Fibroblast of villous mesenchyme (primary cell): ENCODE results near the gene RNF148. TPM values are rescaled to one million over a fixed set of nuclear protein-coding genes. Genes with fewer than 3 reads are reported as not detected.

Source experiments
- DNase-seq: peaks from one replicate; pipeline ENCODE4 v3.0.0-alpha.2; 2010; ENCODE audit warnings: low read depth
- H3K4me3 ChIP-seq: 2 replicates; pipeline ENCODE4 v1.5.1; 2011; ENCODE audit warnings: low read depth, mild to moderate bottlenecking, low read length
- total RNA-seq: library from RNA; depleted of rRNA; stranded (reverse); fragments of >200 nt; gene quantifications from 2 replicates; pipeline ENCODE4 v1.2.3, GENCODE V29; 2012
- TF ChIP-seq, protein P1 (sequence below): IDR thresholded peaks from 2 replicates; pipeline ENCODE4 v1.5.1; 2012; ENCODE audit warnings: low read depth, mild to moderate bottlenecking, low read length; ENCODE audit not compliant: insufficient read depth

RNF148 gene
- total RNA-seq, 1 donor: 0.43 TPM

DNA sequence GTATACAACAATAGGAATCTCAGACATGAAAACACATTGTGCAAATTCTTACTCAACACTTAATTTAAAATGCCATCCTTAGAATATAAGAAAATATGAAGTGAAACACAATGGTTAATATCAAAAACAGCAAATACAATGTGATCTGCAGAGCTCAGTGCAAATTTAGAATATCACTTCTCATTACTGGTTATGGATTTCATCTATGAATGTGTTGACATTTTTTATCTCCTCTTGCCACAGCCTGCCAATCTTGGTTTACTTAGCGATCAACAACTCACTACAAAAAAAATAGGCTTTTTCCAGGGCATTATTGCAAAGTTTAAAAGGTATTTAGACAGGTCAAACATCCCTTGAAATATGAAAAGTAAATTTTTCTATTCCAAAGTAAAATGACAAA, 25.0 kb upstream of the RNF148 start:
- TF ChIP-seq, protein P1, sequence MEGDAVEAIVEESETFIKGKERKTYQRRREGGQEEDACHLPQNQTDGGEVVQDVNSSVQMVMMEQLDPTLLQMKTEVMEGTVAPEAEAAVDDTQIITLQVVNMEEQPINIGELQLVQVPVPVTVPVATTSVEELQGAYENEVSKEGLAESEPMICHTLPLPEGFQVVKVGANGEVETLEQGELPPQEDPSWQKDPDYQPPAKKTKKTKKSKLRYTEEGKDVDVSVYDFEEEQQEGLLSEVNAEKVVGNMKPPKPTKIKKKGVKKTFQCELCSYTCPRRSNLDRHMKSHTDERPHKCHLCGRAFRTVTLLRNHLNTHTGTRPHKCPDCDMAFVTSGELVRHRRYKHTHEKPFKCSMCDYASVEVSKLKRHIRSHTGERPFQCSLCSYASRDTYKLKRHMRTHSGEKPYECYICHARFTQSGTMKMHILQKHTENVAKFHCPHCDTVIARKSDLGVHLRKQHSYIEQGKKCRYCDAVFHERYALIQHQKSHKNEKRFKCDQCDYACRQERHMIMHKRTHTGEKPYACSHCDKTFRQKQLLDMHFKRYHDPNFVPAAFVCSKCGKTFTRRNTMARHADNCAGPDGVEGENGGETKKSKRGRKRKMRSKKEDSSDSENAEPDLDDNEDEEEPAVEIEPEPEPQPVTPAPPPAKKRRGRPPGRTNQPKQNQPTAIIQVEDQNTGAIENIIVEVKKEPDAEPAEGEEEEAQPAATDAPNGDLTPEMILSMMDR: no peak

DNA sequence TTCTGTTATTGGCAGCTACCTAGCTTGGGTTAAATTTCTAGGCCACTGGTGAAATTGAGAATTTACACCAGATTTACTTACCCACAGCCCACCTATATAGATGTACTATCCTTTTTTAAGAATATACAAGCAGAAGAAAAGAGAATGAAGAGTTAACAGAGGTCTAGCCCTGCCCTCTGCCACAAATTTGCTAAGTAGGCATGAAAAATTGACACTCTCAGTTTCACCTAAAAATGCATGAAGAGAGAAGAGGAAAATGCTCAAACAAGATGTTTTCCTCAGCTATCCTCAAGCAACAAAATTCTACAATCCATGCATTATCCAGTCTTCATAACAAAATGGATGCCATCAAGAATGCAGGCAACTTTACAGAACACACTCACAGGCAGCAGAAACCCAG, 24.6 kb upstream of the RNF148 start:
- no peak overlapping the region for H3K4me3 ChIP-seq
- TF ChIP-seq, protein P1: no peak
- no peak for DNase-seq

More for the DNA sequence above, 25.0 kb upstream of the RNF148 start:
- no peak for DNase-seq
- no peak overlapping the region for H3K4me3 ChIP-seq

DNA sequence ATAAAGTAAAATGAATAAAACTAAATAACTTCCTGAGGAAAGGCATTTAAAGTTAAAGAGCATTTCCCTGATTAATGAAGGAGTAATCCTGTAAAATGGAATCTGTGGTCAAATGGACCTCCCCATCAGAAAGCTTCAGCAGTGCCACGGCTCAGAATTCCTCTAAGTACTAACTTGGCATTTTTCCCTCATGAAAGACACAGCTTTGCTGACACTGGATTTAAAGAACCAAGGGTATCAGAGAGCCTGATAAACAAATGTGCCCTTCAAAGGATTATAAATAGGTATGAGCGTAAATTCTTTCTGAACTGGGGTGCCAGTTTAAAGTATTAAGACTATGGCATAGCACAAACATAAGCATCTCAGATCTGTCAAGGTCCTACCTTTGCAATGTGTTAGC, 24.2 kb upstream of the RNF148 start:
- H3K4me3 ChIP-seq: no peak overlapping the region
- TF ChIP-seq, protein P1: no peak
- no peak for DNase-seq

GRCh38 chr7:122724366-122724765, 21.6 kb upstream of the RNF148 start:
- DNase-seq: no peak
- no peak overlapping the region for H3K4me3 ChIP-seq
- TF ChIP-seq, protein P1: no peak

GRCh38 chr7:122719010-122719578, 16.4 kb upstream of the RNF148 start:
- TF ChIP-seq, protein P1: no peak
- no peak for DNase-seq
- H3K4me3 ChIP-seq: no peak overlapping the region

GRCh38 chr7:122717356-122718089, 14.8 kb upstream of the RNF148 start:
- TF ChIP-seq, protein P1: no peak
- H3K4me3 ChIP-seq: no peak overlapping the region
- DNase-seq: no peak
